ENCODE data around the gene EPB42. TPM values are rescaled to one million over a fixed set of nuclear protein-coding genes. Genes with fewer than 3 reads are reported as not detected.
"Not testable (repeated sequence)": the region's sequence is repeated elsewhere in the genome, so short reads cannot be mapped to it uniquely, and the experiment has no call there.

Gene EPB42
- total RNA-seq, 1 donor from 2014 or later, result not detected

GRCh38 chr15:43232289-43232874, 11.6 kb upstream of the EPB42 start:
- Mint-ChIP-seq H3K4me1 (ENCODE audit: low read depth) (peaks cover 6% of the 10 kb centered on the region), H3K27ac (ENCODE audit: unreplicated experiment) (no peak overlapping the region), H3K36me3 (ENCODE audit: low read depth) (no peaks in the 10 kb centered on the region), H3K4me3 (ENCODE audit: unreplicated experiment) (no peak overlapping the region), H3K27me3 (ENCODE audit: low read depth) (peaks cover 48% of the 10 kb centered on the region), H3K9me3 (ENCODE audit: low read depth) (no peaks in the 10 kb centered on the region)
- DNase-seq (ENCODE audit: low spot score), result no peak
- TF ChIP-seq, protein P1, sequence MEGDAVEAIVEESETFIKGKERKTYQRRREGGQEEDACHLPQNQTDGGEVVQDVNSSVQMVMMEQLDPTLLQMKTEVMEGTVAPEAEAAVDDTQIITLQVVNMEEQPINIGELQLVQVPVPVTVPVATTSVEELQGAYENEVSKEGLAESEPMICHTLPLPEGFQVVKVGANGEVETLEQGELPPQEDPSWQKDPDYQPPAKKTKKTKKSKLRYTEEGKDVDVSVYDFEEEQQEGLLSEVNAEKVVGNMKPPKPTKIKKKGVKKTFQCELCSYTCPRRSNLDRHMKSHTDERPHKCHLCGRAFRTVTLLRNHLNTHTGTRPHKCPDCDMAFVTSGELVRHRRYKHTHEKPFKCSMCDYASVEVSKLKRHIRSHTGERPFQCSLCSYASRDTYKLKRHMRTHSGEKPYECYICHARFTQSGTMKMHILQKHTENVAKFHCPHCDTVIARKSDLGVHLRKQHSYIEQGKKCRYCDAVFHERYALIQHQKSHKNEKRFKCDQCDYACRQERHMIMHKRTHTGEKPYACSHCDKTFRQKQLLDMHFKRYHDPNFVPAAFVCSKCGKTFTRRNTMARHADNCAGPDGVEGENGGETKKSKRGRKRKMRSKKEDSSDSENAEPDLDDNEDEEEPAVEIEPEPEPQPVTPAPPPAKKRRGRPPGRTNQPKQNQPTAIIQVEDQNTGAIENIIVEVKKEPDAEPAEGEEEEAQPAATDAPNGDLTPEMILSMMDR (IDR thresholded peaks at IDR 0.05), result no peak

DNA sequence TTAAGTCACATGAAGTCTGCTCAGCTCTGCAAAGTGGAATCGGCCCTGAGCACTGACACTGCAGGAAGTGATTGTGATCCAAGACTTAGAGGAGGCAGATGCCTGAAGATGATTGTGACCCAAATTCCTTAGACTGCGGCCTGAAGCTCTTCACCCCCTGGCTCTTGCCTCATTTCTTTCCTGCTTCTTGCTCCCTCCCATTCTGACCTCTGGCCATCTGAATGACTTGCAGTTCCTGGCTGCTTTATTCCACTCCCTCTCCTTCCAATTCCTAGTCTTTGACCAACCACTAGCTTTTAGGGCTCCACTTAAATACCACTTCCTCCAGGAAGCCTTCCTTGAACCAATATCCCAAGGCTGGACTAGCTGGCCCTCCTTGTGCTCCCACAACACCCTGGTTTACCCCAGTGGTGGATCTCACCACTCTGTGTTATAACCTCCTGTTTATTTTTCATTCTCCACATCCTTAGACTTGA, 9.9 kb upstream of the EPB42 start:
- Mint-ChIP-seq H3K27me3 (ENCODE audit: low read depth) (peaks cover 42% of the 10 kb centered on the region), H3K4me1 (ENCODE audit: low read depth) (peaks cover 6% of the 10 kb centered on the region), H3K27ac (ENCODE audit: unreplicated experiment) (no peak overlapping the region), H3K9me3 (ENCODE audit: low read depth) (no peaks in the 10 kb centered on the region), H3K4me3 (ENCODE audit: unreplicated experiment) (no peak overlapping the region), H3K36me3 (ENCODE audit: low read depth) (no peaks in the 10 kb centered on the region)
- TF ChIP-seq, protein P1 (IDR thresholded peaks at IDR 0.05), result no peak
- no peak for DNase-seq (ENCODE audit: low spot score)

GRCh38 chr15:43229977-43230376, 9.2 kb upstream of the EPB42 start:
- H3K27ac Mint-ChIP-seq (ENCODE audit: unreplicated experiment), result no peak overlapping the region
- TF ChIP-seq, protein P1 (IDR thresholded peaks at IDR 0.05), result no peak
- H3K36me3 Mint-ChIP-seq (ENCODE audit: low read depth), result no peaks in the 10 kb centered on the region
- no peak overlapping the region for H3K4me3 Mint-ChIP-seq (ENCODE audit: unreplicated experiment)
- peaks cover 6% of the 10 kb centered on the region for H3K4me1 Mint-ChIP-seq (ENCODE audit: low read depth)
- DNase-seq (ENCODE audit: low spot score), result no peak
- no peaks in the 10 kb centered on the region for H3K9me3 Mint-ChIP-seq (ENCODE audit: low read depth)
- H3K27me3 Mint-ChIP-seq (ENCODE audit: low read depth), result peaks cover 38% of the 10 kb centered on the region

DNA sequence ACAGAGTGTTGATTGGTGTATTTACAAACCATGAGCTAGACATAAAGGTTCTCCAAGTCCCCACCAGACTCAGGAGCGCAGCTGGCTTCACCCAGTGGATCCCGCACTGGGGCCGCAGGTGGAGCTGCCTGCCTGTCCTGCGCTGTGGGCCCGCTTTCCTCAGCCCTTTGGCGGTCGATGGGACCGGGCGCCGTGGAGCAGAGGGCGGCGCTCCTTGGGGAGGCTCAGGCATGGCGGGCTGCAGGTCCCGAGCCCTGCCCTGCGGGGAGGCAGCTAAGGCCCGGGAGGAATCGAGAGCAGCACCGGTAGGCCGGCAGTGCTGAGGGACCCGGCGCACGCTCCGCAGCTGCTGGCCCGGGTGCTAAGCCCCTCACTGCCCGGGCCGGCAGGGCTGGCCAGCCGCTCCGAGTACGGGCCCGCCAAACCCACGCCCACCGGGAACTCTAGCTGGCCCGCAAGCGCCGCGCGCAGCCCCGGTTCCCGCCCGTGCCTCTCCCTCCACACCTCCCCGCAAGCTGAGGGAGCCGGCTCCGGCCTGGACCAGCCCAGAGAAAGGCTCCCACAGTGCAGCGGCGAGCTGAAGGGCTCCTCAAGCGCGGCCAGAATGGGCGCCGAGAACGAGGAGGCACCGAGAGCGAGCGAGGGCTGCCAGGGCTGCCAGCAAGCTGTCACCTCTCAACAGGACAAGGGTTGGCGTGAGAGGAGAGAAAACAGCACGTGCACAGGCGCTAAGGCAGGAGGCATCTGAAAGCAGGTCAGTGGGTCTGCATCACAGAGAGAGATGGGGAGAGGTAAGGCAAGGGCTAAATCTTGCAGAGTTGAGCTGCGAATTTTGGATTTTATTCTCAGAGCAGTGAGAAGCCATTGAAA, 5.9 kb upstream of the EPB42 start:
- Mint-ChIP-seq H3K4me3 (ENCODE audit: unreplicated experiment) (no peak overlapping the region), H3K4me1 (ENCODE audit: low read depth) (peaks cover 6% of the 10 kb centered on the region), H3K27ac (ENCODE audit: unreplicated experiment) (no peak overlapping the region), H3K27me3 (ENCODE audit: low read depth) (peaks cover 18% of the 10 kb centered on the region), H3K36me3 (ENCODE audit: low read depth) (no peaks in the 10 kb centered on the region), H3K9me3 (ENCODE audit: low read depth) (no peaks in the 10 kb centered on the region)
- no peak for DNase-seq (ENCODE audit: low spot score)
- TF ChIP-seq, protein P1 (IDR thresholded peaks at IDR 0.05), result no peak

DNA sequence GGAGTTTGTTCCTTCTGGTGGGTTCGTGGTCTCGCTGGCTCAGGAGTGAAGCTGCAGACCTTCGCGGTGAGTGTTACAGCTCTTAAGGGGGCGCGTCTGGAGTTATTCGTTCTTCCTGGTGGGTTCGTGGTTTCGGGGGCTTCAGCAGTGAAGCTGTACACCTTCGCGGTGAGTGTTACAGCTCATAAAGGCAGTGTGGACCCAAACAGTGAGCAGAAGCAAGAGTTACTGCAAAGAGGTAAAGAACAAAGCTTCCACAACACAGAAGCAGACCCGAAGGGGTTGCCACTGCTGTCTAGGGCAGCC, 5.1 kb upstream of the EPB42 start:
- H3K36me3 Mint-ChIP-seq (ENCODE audit: low read depth); H3K27ac Mint-ChIP-seq (ENCODE audit: unreplicated experiment); H3K4me3 Mint-ChIP-seq (ENCODE audit: unreplicated experiment); H3K9me3 Mint-ChIP-seq (ENCODE audit: low read depth); DNase-seq (ENCODE audit: low spot score); H3K4me1 Mint-ChIP-seq (ENCODE audit: low read depth): not testable (repeated sequence)
- H3K27me3 Mint-ChIP-seq (ENCODE audit: low read depth), result peaks cover 23% of the 10 kb centered on the region
